A673 (cell line): ENCODE results near the gene FLRT2. TPM values are rescaled to one million over a fixed set of nuclear protein-coding genes. Genes with fewer than 3 reads are reported as not detected.

Experiments
- BruUV-seq: library from RNA; stranded (reverse); fragments of 400-500 nt; replicated peaks from 2 replicates; lab custom pipeline; 2021; lab: Mats Ljungman, UMichigan
- CTCF ChIA-PET: fragments of 300-600 bp; sonication (Branson Sonifier 250); formaldehyde crosslinking; loops from one replicate; lab custom pipeline; 2022; ENCODE audit warnings: antibody characterized with exemption; lab: Charles Lee
- POLR2A ChIA-PET: fragments of 300-600 bp; sonication (Branson Sonifier 250); formaldehyde crosslinking; loops from one replicate; lab custom pipeline; 2022; ENCODE audit warnings: antibody characterized with exemption; ENCODE audit not compliant: low non-redundant PET; lab: Charles Lee
- DNase-seq: peaks from one replicate; pipeline ENCODE4 v3.0.0-alpha.2; 2015; ENCODE audit warnings: low spot score
- H3K27ac ChIP-seq: fragments of 200-600 bp; sonication (generic); 2 replicates; pipeline ENCODE4 v1.5.1; 2016; ENCODE audit warnings: mixed run types, low read depth, mild to moderate bottlenecking, mixed read lengths, antibody characterized with exemption, low read length; ENCODE audit not compliant: poor library complexity, severe bottlenecking
- H3K27me3 ChIP-seq: fragments of 200-600 bp; sonication (generic); replicated peaks from 2 replicates; pipeline ENCODE4 v1.6.1; 2017; ENCODE audit warnings: mixed run types, low read depth, mild to moderate bottlenecking, mixed read lengths, antibody characterized with exemption, low read length; ENCODE audit not compliant: insufficient read depth, poor library complexity
- H3K36me3 ChIP-seq: fragments of 200-600 bp; sonication (generic); 2 replicates; pipeline ENCODE4 v1.6.1; 2016; ENCODE audit warnings: mixed run types, mild to moderate bottlenecking, mixed read lengths, antibody characterized with exemption, low read length; ENCODE audit not compliant: insufficient read depth, poor library complexity, severe bottlenecking
- H3K4me1 ChIP-seq: fragments of 200-600 bp; sonication (generic); 2 replicates; pipeline ENCODE4 v1.6.1; 2017; ENCODE audit warnings: mixed run types, mild to moderate bottlenecking, mixed read lengths, antibody characterized with exemption, low read length; ENCODE audit not compliant: insufficient read depth, poor library complexity, severe bottlenecking
- H3K4me3 ChIP-seq: fragments of 200-600 bp; sonication (generic); 2 replicates; pipeline ENCODE4 v1.5.1; 2016; ENCODE audit warnings: low read depth, mixed run types, mild to moderate bottlenecking, mixed read lengths, low read length; ENCODE audit not compliant: poor library complexity, severe bottlenecking
- H3K9me3 ChIP-seq: fragments of 200-600 bp; sonication (generic); 2 replicates; pipeline ENCODE4 v1.6.1; 2016; ENCODE audit warnings: mixed run types, low read depth, mild to moderate bottlenecking, mixed read lengths, antibody characterized with exemption, low read length; ENCODE audit not compliant: poor library complexity, severe bottlenecking
- EZH2 ChIP-seq: fragments of 200-600 bp; sonication (generic); IDR thresholded peaks from 2 replicates; pipeline ENCODE4 v1.6.1; 2017; ENCODE audit warnings: borderline replicate concordance, low read depth, mild to moderate bottlenecking, mixed read lengths, antibody characterized with exemption, low read length; ENCODE audit not compliant: poor library complexity, severe bottlenecking
- intact Hi-C: fragments of 100-400 bp; cut with micrococcal nuclease; formaldehyde crosslinking; loops from one replicate; pipeline ENCODE4 v1.10.0; 2022; ENCODE audit not compliant: unreplicated experiment
- total RNA-seq: library from RNA; stranded (reverse); gene quantifications from 2 replicates; pipeline ENCODE4 v1.2.3, GENCODE V29; 2021
- TF ChIP-seq, protein P1 (sequence below): fragments of 300-800, 200-600 bp; sonication (generic); conservative IDR thresholded peaks from 2 replicates; pipeline ENCODE4 v1.5.1; 2017; ENCODE audit warnings: low read depth, mild to moderate bottlenecking, antibody characterized with exemption, low read length, moderate library complexity, mixed read lengths

Gene FLRT2
- total RNA-seq, 1 experiment from 2014 or later = 128 TPM

DNA sequence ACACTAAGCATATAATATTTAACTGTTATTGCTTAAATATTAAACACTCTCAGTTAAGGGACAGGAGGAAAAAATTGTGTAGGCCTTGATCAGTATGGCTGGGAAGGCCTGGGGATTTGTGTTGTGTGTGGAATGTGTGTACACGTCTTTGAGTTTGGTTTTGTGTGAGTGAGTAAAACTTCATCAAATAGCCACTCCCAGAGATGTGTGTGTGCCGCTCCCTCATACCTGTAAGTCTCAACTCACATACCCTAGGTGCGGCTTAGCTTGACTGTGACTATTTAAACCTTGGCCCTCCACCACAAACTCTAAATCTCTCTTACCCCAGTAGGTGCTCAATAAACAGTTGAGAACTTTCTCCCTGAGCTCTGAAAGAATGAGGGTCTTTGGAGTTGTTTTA, 64.3 kb downstream of the FLRT2 start:
- no peaks in the 10 kb centered on the region for H3K27me3 ChIP-seq
- no peak for TF ChIP-seq EZH2
- TF ChIP-seq, protein P1, sequence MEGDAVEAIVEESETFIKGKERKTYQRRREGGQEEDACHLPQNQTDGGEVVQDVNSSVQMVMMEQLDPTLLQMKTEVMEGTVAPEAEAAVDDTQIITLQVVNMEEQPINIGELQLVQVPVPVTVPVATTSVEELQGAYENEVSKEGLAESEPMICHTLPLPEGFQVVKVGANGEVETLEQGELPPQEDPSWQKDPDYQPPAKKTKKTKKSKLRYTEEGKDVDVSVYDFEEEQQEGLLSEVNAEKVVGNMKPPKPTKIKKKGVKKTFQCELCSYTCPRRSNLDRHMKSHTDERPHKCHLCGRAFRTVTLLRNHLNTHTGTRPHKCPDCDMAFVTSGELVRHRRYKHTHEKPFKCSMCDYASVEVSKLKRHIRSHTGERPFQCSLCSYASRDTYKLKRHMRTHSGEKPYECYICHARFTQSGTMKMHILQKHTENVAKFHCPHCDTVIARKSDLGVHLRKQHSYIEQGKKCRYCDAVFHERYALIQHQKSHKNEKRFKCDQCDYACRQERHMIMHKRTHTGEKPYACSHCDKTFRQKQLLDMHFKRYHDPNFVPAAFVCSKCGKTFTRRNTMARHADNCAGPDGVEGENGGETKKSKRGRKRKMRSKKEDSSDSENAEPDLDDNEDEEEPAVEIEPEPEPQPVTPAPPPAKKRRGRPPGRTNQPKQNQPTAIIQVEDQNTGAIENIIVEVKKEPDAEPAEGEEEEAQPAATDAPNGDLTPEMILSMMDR = no peak
- no peak overlapping the region for H3K4me3 ChIP-seq
- ChIA-PET POLR2A (no interaction called here), CTCF (no interaction called here)
- no TSS peak for BruUV-seq
- DNase-seq = no peak
- intact Hi-C loops = no loop called here
- peaks cover 11% of the 10 kb centered on the region for H3K4me1 ChIP-seq
- H3K9me3 ChIP-seq = peaks cover 8% of the 10 kb centered on the region
- peaks cover 8% of the 10 kb centered on the region for H3K36me3 ChIP-seq
- no peak overlapping the region for H3K27ac ChIP-seq

DNA sequence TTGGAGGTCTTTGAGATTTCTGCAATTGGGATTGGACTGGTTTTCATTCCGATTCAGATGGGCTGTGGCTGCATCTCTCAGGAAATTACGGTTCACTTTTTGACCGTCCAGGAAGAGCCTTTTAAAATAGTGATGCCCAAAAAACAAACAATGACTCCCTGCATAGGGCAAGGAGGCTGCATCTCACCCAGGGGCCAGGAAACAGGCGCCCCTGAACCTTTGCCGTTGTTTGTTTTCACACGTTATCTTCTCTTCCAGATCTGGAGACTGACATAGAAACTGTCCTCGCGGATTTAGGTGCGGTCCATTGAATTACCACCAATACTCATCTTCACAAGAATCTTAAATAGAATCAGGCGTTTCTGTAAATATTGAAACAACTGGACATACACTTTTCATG, 66.0 kb downstream of the FLRT2 start:
- Histone ChIP-seq H3K36me3 (no peaks in the 10 kb centered on the region), H3K4me3 (no peak overlapping the region), H3K27me3 (no peaks in the 10 kb centered on the region), H3K4me1 (peaks cover 29% of the 10 kb centered on the region), H3K27ac (no peak overlapping the region), H3K9me3 (no peaks in the 10 kb centered on the region)
- POLR2A ChIA-PET = no interaction called here
- intact Hi-C loops = no loop called here
- CTCF ChIA-PET = no interaction called here
- TF ChIP-seq, protein P1 = no peak
- no peak for TF ChIP-seq EZH2
- no peak for DNase-seq
- no TSS peak for BruUV-seq

DNA sequence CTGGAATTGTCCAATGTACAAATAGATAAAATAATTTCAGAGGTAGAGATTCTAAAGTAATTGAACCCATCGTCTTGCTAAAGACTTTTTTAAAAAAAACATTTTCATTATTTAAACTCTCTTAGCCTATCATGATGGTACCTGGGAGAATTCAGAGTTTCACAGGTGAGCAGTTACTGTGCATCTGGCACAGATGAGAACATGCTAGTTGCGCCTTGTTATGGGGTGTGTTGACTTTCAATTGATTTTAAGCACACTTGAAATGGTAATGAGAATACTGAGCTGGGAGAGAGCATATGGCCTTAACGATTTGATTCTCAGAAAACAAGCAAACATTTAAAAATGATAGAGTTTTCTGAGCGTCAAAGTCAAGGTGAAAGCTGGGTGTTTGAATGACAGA, 66.6 kb downstream of the FLRT2 start:
- H3K36me3 ChIP-seq = no peaks in the 10 kb centered on the region
- H3K9me3 ChIP-seq = no peaks in the 10 kb centered on the region
- CTCF ChIA-PET = no interaction called here
- BruUV-seq = no TSS peak
- no peak for DNase-seq
- H3K4me1 ChIP-seq = peaks cover 35% of the 10 kb centered on the region
- H3K4me3 ChIP-seq = no peak overlapping the region
- POLR2A ChIA-PET = no interaction called here
- intact Hi-C loops = no loop called here
- TF ChIP-seq, protein P1 = no peak
- no peak for TF ChIP-seq EZH2
- H3K27ac ChIP-seq = no peak overlapping the region
- H3K27me3 ChIP-seq = no peaks in the 10 kb centered on the region
